A673 (cell line): ENCODE measurements around the gene CLNK. TPM values are rescaled to one million over a fixed set of nuclear protein-coding genes. Genes with fewer than 3 reads are reported as not detected.

Experiments
- BruUV-seq: library from RNA; stranded (reverse); fragments of 400-500 nt; replicated peaks from 2 replicates; lab custom pipeline; 2021; lab: Mats Ljungman, UMichigan
- CTCF ChIA-PET: fragments of 300-600 bp; sonication (Branson Sonifier 250); formaldehyde crosslinking; loops from one replicate; lab custom pipeline; 2022; ENCODE audit warnings: antibody characterized with exemption; lab: Charles Lee
- POLR2A ChIA-PET: fragments of 300-600 bp; sonication (Branson Sonifier 250); formaldehyde crosslinking; loops from one replicate; lab custom pipeline; 2022; ENCODE audit warnings: antibody characterized with exemption; ENCODE audit not compliant: low non-redundant PET; lab: Charles Lee
- DNase-seq: peaks from one replicate; pipeline ENCODE4 v3.0.0-alpha.2; 2015; ENCODE audit warnings: low spot score
- H3K27ac ChIP-seq: fragments of 200-600 bp; sonication (generic); 2 replicates; pipeline ENCODE4 v1.5.1; 2016; ENCODE audit warnings: mixed run types, low read depth, mild to moderate bottlenecking, mixed read lengths, antibody characterized with exemption, low read length; ENCODE audit not compliant: poor library complexity, severe bottlenecking
- H3K27me3 ChIP-seq: fragments of 200-600 bp; sonication (generic); replicated peaks from 2 replicates; pipeline ENCODE4 v1.6.1; 2017; ENCODE audit warnings: mixed run types, low read depth, mild to moderate bottlenecking, mixed read lengths, antibody characterized with exemption, low read length; ENCODE audit not compliant: insufficient read depth, poor library complexity
- H3K36me3 ChIP-seq: fragments of 200-600 bp; sonication (generic); 2 replicates; pipeline ENCODE4 v1.6.1; 2016; ENCODE audit warnings: mixed run types, mild to moderate bottlenecking, mixed read lengths, antibody characterized with exemption, low read length; ENCODE audit not compliant: insufficient read depth, poor library complexity, severe bottlenecking
- H3K4me1 ChIP-seq: fragments of 200-600 bp; sonication (generic); 2 replicates; pipeline ENCODE4 v1.6.1; 2017; ENCODE audit warnings: mixed run types, mild to moderate bottlenecking, mixed read lengths, antibody characterized with exemption, low read length; ENCODE audit not compliant: insufficient read depth, poor library complexity, severe bottlenecking
- H3K4me3 ChIP-seq: fragments of 200-600 bp; sonication (generic); 2 replicates; pipeline ENCODE4 v1.5.1; 2016; ENCODE audit warnings: low read depth, mixed run types, mild to moderate bottlenecking, mixed read lengths, low read length; ENCODE audit not compliant: poor library complexity, severe bottlenecking
- H3K9me3 ChIP-seq: fragments of 200-600 bp; sonication (generic); 2 replicates; pipeline ENCODE4 v1.6.1; 2016; ENCODE audit warnings: mixed run types, low read depth, mild to moderate bottlenecking, mixed read lengths, antibody characterized with exemption, low read length; ENCODE audit not compliant: poor library complexity, severe bottlenecking
- CTCF ChIP-seq: fragments of 300-800, 200-600 bp; sonication (generic); conservative IDR thresholded peaks from 2 replicates; pipeline ENCODE4 v1.5.1; 2017; ENCODE audit warnings: low read depth, mild to moderate bottlenecking, antibody characterized with exemption, low read length, moderate library complexity, mixed read lengths
- EZH2 ChIP-seq: fragments of 200-600 bp; sonication (generic); IDR thresholded peaks from 2 replicates; pipeline ENCODE4 v1.6.1; 2017; ENCODE audit warnings: borderline replicate concordance, low read depth, mild to moderate bottlenecking, mixed read lengths, antibody characterized with exemption, low read length; ENCODE audit not compliant: poor library complexity, severe bottlenecking
- intact Hi-C: fragments of 100-400 bp; cut with micrococcal nuclease; formaldehyde crosslinking; loops from one replicate; pipeline ENCODE4 v1.10.0; 2022; ENCODE audit not compliant: unreplicated experiment
- total RNA-seq: library from RNA; stranded (reverse); gene quantifications from 2 replicates; pipeline ENCODE4 v1.2.3, GENCODE V29; 2021

Gene CLNK
- total RNA-seq, 1 experiment from 2014 or later: not detected

DNA sequence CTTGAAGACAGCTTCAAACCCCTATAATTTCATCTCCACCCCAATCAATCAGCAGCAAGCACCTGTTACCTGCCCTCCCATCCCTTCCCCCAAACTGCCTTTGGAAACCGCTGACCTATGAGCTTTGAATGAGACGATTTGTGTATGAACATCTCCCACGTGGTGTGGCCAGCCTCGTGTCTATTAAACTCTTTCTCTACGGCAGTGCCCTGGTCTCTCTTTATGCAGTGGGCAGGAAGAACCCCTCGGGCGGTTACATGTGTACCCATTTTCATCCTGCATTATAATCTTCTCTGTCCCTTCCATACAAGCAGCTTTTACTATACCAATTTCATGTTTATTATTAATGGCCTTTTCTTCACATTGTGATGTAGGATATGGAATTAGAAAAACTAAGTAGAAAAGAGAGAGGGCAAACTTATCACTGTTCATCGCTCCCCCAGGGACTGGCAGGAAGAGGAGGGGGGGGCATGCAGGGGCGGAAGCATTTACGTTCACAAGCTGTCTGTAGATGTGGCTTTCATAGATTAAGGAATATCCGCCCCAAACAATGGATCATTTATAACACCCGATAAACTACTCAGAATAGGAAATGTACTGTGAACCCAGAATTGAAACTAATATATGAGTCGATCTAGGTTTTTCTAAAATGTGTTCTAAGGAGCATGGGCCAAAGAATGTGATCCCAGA lies 131.8 kb downstream of the CLNK start:
- POLR2A ChIA-PET: no interaction called here
- Histone ChIP-seq H3K9me3 (no peaks in the 10 kb centered on the region), H3K27me3 (no peaks in the 10 kb centered on the region), H3K36me3 (no peaks in the 10 kb centered on the region), H3K27ac (no peak overlapping the region), H3K4me3 (no peak overlapping the region), H3K4me1 (no peaks in the 10 kb centered on the region)
- BruUV-seq: no TSS peak
- TF ChIP-seq CTCF (no peak), EZH2 (no peak)
- intact Hi-C loops: loop anchor here (10.0 kb wide), 1 partner anchor 788 kb away; no protein-coding TSS in a partner anchor
- DNase-seq: no peak
- CTCF ChIA-PET: no interaction called here

- Histone ChIP-seq H3K27me3 (peaks cover 16% of the 10 kb centered on the region), H3K9me3 (no peaks in the 10 kb centered on the region), H3K27ac (no peak overlapping the region), H3K4me1 (no peaks in the 10 kb centered on the region), H3K4me3 (no peak overlapping the region), H3K36me3 (no peaks in the 10 kb centered on the region)
- no TSS peak for BruUV-seq
- ChIA-PET CTCF (no interaction called here), POLR2A (no interaction called here)
- TF ChIP-seq EZH2 (no peak), CTCF (no peak)
- no peak for DNase-seq
- intact Hi-C loops: no loop called here
These were observed 148.7 kb downstream of the CLNK start for GRCh38 chr4:10535912-10536311.

DNA sequence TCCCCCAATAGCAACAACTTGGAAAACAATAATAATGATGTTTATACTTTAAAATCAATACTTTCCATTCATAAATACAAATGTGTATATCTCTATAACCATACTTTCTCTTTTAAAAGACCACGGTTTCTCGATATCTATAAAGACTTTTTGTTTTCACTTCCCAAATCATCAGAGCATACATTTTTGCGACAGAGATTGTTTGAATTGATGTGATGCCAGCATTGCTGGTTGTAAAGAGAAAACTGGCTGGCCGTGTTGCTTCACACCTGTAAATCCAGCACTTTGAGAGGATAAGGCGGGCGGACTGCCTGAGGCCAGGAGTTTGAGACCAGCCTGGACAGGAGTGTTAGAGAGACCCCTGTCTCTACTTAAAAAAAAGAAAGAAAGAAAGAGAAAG lies 149.7 kb downstream of the CLNK start:
- H3K27me3 ChIP-seq: peaks cover 16% of the 10 kb centered on the region
- H3K36me3 ChIP-seq: no peaks in the 10 kb centered on the region
- H3K4me3 ChIP-seq: no peak overlapping the region
- no peak for DNase-seq
- no peaks in the 10 kb centered on the region for H3K9me3 ChIP-seq
- H3K4me1 ChIP-seq: no peaks in the 10 kb centered on the region
- BruUV-seq: no TSS peak
- intact Hi-C loops: no loop called here
- ChIA-PET CTCF (no interaction called here), POLR2A (no interaction called here)
- no peak overlapping the region for H3K27ac ChIP-seq
- TF ChIP-seq EZH2: no peak
- TF ChIP-seq CTCF: no peak
